Esophagus squamous epithelium (tissue), 4 donors: Measurements from ENCODE around the gene RFLNA.

Experiments used
- CTCF ChIP-seq, 6 experiments: fragments of 450-650 bp in 4 of 6; fragments of 200-600 bp in 2 of 6; sonication (generic) in 2 of 6; IDR thresholded peaks; one replicate each; pipeline ENCODE4 v1.5.1; 2016 to 2019; ENCODE audit warnings: antibody characterized with exemption in 6 of 6, mild to moderate bottlenecking in 4 of 6, moderate library complexity in 4 of 6
- POLR2A ChIP-seq, 4 donors: fragments of 450-650 bp; IDR thresholded peaks; one replicate each; pipeline ENCODE4 v1.6.1; 2017; ENCODE audit warnings: antibody characterized with exemption in 4 of 4, mild to moderate bottlenecking in 4 of 4, moderate library complexity in 3 of 4

DNA sequence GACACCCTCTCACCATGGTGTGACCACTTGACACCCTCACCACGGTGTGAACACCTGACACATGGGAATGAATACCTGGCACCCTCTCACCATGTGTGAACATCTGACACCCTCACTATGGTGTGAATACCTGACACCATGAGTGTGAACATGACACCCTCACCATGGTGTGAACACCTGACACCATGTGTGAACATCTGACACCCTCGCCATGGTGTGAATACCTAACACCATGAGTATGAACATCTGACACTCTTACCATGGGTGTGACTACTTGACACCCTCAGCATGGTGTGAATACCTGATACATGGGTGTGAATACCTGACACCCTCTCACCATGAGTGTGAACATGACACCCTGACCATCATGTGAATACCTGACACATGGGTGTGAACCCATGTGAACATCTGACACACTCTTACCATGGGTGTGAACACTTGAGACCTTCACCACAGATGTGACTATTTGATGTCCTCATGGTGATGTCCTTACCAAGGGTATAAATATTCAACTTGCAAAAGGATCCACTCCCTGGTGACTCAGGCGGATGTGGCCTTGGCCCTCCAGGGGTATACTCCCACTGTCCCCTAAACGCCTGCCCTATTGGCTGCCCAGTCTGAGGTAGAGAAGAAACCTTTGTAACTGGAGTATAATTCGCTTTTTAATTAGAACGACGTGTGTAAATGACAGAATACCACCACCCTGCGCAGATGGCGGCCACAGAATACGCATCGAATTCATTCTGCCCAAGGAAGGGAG is 29.1 kb downstream of the RFLNA start:
- TF ChIP-seq CTCF (IDR thresholded peaks at IDR 0.05): no peak
- no peak for TF ChIP-seq POLR2A (IDR thresholded peaks at IDR 0.05)
